GM10248 (cell line): ENCODE data around the gene SLC25A31.

Source experiments
- CTCF ChIA-PET: fragments of 300-600 bp; sonication (Branson Sonifier 250); formaldehyde crosslinking; extraction: SDS; loops from one replicate; lab custom pipeline; 2021; ENCODE audit warnings: antibody characterized with exemption; lab: Yijun Ruan, JAX
- POLR2A ChIA-PET: fragments of 350-650 bp; sonication (Branson Sonifier 250); formaldehyde crosslinking; extraction: SDS; loops from one replicate; lab custom pipeline; 2020; ENCODE audit warnings: antibody characterized with exemption; lab: Yijun Ruan, JAX
- DNase-seq: peaks from one replicate; pipeline ENCODE4 v3.0.0; 2012; ENCODE audit errors: extremely low spot score
- CTCF ChIP-seq: IDR thresholded peaks from 2 replicates; pipeline ENCODE4 v1.5.1; 2012; ENCODE audit warnings: mild to moderate bottlenecking, low read depth; ENCODE audit errors: extremely low read depth, missing control alignments, control extremely low read depth

The SLC25A31 gene

GRCh38 chr4:127747883-127748282 is 17.7 kb downstream of the SLC25A31 start:
- no peak for TF ChIP-seq CTCF
- no peak for DNase-seq
- POLR2A ChIA-PET = no interaction called here
- CTCF ChIA-PET = interaction anchor here (1.2 to 8.3 kb wide), 4 partner anchors 8 to 16 kb away, joined by 3 to 51 read pairs (median 4); no protein-coding TSS in a partner anchor

DNA sequence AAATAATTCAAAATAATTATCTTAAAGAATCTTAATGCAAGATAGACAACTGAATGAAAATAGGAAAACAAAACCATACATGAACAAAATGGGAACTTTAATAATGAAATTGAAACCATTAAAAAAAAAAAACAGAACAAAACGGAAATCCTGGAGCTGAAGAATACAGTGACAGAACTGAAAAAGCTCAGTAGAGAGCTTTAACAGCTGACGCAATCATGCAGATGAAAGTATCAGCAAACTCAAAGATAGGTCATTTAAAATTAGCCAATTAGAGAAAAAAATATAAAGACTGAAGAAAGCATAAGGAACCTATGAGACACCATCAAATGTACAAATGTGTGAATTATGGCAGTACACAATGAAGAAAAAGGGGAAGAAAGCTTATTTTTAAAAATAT is 18.8 kb downstream of the SLC25A31 start:
- no peak for DNase-seq
- ChIA-PET CTCF (interaction anchor here (1.3 to 8.3 kb wide), 2 partner anchors 9 to 16 kb away, joined by 4 to 51 read pairs; no protein-coding TSS in a partner anchor), POLR2A (no interaction called here)
- TF ChIP-seq CTCF = no peak

DNA sequence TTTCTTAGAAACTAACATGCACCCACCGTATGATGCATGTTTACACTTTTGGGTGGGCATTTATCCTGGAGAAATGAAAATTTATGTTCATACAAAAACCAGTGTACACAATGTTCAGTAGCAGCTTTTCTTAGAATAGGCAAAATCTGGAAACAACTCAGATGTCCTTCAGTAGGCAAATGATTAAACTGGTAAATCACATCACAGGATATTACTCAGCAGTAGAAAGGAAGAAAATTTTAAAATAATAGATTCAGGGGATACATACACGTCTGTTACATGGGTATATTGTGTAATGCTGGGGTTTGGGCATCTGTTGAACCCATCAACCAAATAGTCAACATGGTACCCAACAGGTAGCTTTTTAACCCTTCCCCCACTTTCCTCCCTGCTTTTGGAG is 26.7 kb downstream of the SLC25A31 start:
- ChIA-PET POLR2A (no interaction called here), CTCF (interaction anchor here (1.1 to 1.3 kb wide), 4 partner anchors 8 to 25 kb away, joined by 3 to 4 read pairs (median 3); no protein-coding TSS in a partner anchor)
- no peak for DNase-seq
- TF ChIP-seq CTCF = no peak

DNA sequence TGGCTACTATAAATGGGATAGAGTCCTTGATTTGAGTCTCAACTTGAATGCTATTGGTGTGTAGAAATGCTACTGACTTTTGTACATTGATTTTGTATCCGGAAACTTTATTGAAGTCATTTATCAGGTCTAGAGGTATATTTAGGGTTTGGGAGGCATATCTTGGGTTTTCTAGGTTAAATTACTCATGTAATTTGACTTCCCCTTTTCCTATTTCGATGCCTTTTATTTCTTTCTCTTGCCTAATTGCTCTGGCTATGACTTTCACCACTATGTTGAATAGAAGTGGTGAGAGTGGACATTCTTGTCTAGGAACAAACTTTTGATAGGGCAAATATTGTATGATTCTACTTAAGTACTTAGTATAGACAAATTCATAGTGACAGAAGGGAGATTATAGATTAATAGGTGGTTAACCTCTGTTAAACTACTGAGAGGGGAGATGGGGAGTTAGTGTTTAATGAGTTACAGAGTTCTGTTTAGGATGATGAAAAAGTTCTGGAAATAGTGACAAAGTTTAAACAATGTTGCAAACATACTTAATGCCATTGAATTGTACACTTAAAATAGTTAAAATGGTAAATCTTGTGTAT is 29.1 kb downstream of the SLC25A31 start:
- no peak for DNase-seq
- CTCF ChIA-PET = no interaction called here
- POLR2A ChIA-PET = no interaction called here
- no peak for TF ChIP-seq CTCF

DNA sequence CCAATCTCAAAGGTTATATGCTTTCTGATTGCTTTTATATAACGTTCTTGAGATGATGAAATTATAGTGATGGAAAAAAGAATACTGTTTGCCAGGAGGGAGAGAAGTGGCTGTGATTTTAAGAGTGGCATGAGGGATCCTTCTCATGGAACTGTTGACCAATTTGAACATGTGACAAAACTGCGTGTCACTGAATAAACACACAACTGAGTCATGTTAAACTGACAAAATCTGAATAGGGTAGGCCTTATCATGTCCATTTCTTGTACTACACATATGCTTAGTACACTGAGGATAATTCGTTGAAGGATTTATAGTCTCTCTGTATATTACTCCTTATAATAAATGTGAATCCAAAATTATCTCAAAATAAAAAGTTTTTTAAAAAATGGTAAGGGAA is 29.7 kb downstream of the SLC25A31 start:
- CTCF ChIA-PET = no interaction called here
- POLR2A ChIA-PET = no interaction called here
- TF ChIP-seq CTCF = no peak
- no peak for DNase-seq

DNA sequence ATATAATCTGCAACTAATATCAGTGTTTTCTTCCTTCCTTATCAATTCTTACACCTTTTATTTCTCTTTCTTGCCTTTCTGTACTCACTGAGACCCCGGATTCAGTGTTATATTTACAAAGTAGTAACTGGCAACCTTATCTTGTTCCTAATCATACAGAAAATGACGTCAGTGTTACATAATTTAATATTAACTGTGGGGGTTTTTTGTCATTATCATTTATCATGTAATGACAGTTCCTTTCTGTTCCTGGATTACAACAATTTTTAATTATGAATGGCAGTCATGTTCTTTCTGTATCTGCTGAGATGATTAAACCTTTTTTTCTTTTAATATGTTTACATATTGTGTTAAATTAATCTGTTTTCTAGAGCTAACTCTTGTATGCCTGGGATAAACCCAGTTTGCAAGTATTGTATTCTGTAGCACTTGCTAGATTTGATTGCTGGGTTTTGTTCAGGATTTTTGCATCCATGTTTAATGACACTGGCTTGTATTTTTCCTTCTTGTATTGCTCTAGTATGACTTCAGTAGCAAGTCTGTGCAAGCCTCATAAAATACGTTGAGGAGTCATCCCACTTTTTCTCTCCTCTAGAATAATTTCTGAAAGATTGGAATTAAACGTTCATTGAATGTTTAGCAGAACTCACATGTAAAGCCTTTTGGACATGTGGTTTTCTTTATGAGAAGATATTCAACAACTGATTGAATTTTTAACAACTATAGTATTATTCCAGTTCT is 41.5 kb downstream of the SLC25A31 start:
- ChIA-PET POLR2A (no interaction called here), CTCF (no interaction called here)
- TF ChIP-seq CTCF = no peak
- no peak for DNase-seq
